Spinal cord (tissue), 10 donors: ENCODE measurements around the gene UACA. TPM values are rescaled to one million over a fixed set of nuclear protein-coding genes. Genes with fewer than 3 reads are reported as not detected.
"Not testable (repeated sequence)": the region's sequence is repeated elsewhere in the genome, so short reads cannot be mapped to it uniquely, and the experiment has no call there.

Experiments used
- DNase-seq, 6 donors: peaks; one replicate each; pipeline versions ENCODE4 v3.0.0 to v3.0.0-alpha.2; 2013 to 2015; ENCODE audit warnings: low spot score in 6 of 6, low read depth in 4 of 6
- H3K27ac ChIP-seq: one replicate; pipeline ENCODE4 v1.5.1; 2013; ENCODE audit warnings: low read depth, low read length, control low read depth
- H3K27me3 ChIP-seq: one replicate; pipeline ENCODE4 v1.6.1; 2013; ENCODE audit warnings: low read length; ENCODE audit not compliant: control insufficient read depth, insufficient read depth
- H3K36me3 ChIP-seq: one replicate; pipeline ENCODE4 v1.6.1; 2013; ENCODE audit warnings: low read length; ENCODE audit not compliant: control insufficient read depth, insufficient read depth
- H3K4me1 ChIP-seq: one replicate; pipeline ENCODE4 v1.6.1; 2013; ENCODE audit warnings: low read length; ENCODE audit not compliant: control insufficient read depth, insufficient read depth
- H3K4me3 ChIP-seq: one replicate; pipeline ENCODE4 v1.5.1; 2013; ENCODE audit warnings: low read depth, low read length, control low read depth
- H3K9me3 ChIP-seq: one replicate; pipeline ENCODE4 v1.6.1; 2013; ENCODE audit warnings: low read length; ENCODE audit not compliant: control insufficient read depth, insufficient read depth
- WGBS: methylation state at CpG from one replicate; pipeline ENCODE4 v1.1.5; 2013; ENCODE audit warnings: missing lambda C conversion rate; ENCODE audit not compliant: insufficient coverage; 5-methylcytosine and 5-hydroxymethylcytosine counted together
- long read RNA-seq, 4 donors: transcript quantifications; one replicate each; lab custom pipeline, GENCODE V29; 2026
- polyA plus RNA-seq, 2 donors: library from polyadenylated mRNA; unstranded; fragments of 120-200 nt; gene quantifications; one replicate each; pipeline ENCODE4 v1.2.1, GENCODE V29; 2013; ENCODE audit not compliant: insufficient read length in 2 of 2
- total RNA-seq, 2 donors: library from RNA; depleted of rRNA in 1 of 2; stranded (reverse); fragments of 120-200 nt in 1 of 2; fragments of >200 nt in 1 of 2; gene quantifications; one replicate each; pipeline versions ENCODE4 v1.2.3 to v1.2.4, GENCODE V29; 2013 to 2014
- donor health status: healthy.

The UACA gene
- total RNA-seq, result 100 to 1,000 TPM; 114 to 188 TPM
- 10 to 100 TPM; 50.8 to 60.2 TPM for polyA plus RNA-seq
- long read RNA-seq, donor 1, partial matches to known transcripts, result 16 of 23 reads
- long read RNA-seq, donor 1, other reads (novel, unspliced or antisense), result 0 of 23 reads
- long read RNA-seq, donor 2, result 0 reads
- long read RNA-seq, donor 3, partial matches to known transcripts, result 0 of 1 reads
- long read RNA-seq, donor 3, other reads (novel, unspliced or antisense), result 0 of 1 reads
- long read RNA-seq, donor 4, full-length matches to known transcripts, result 11 of 46 reads
- long read RNA-seq, donor 4, partial matches to known transcripts, result 35 of 46 reads
- long read RNA-seq, donor 4, other reads (novel, unspliced or antisense), result 0 of 46 reads

- Histone ChIP-seq H3K27me3 (peaks cover 10% of the 10 kb centered on the region), H3K27ac (peak within 1 kb of the TSS; percentile 94), H3K36me3 (no peaks in the 10 kb centered on the region), H3K4me1 (peaks cover 8% of the 10 kb centered on the region), H3K9me3 (no peaks in the 10 kb centered on the region), H3K4me3 (peak within 1 kb of the TSS; percentile 85)
- WGBS, result under 1% methylated on average over 69 of the region's 79 CpGs
- DNase-seq, result peak; percentile 91 to 98 (median 93)
These were observed at the start of gene UACA for GRCh38 chr15:70763120-70763949. TSS of gene UACA (minus strand) at chr15:70763558. CDS start at chr15:70763407, 151 bp downstream.

- no peaks in the 10 kb centered on the region for H3K9me3 ChIP-seq
- H3K27me3 ChIP-seq, result no peaks in the 10 kb centered on the region
- H3K36me3 ChIP-seq, result no peaks in the 10 kb centered on the region
- DNase-seq, result no peak
- no peak overlapping the region for H3K4me3 ChIP-seq
- no peak overlapping the region for H3K27ac ChIP-seq
- peaks cover 6% of the 10 kb centered on the region for H3K4me1 ChIP-seq
- WGBS, result 100% methylated on average over 2 of the region's 4 CpGs
These were observed 49.5 kb upstream of the UACA start for GRCh38 chr15:70812827-70813364.

- H3K4me1 ChIP-seq, result peaks cover 6% of the 10 kb centered on the region
- H3K36me3 ChIP-seq, result no peaks in the 10 kb centered on the region
- DNase-seq, result no peak
- no peaks in the 10 kb centered on the region for H3K9me3 ChIP-seq
- no peak overlapping the region for H3K27ac ChIP-seq
- no peaks in the 10 kb centered on the region for H3K27me3 ChIP-seq
- WGBS, result 93% methylated on average over 6 of the region's 9 CpGs
- no peak overlapping the region for H3K4me3 ChIP-seq
These were observed 47.7 kb upstream of the UACA start for GRCh38 chr15:70810916-70811578.

- H3K27ac ChIP-seq, result peak overlapping the region; percentile 67
- peaks cover 6% of the 10 kb centered on the region for H3K4me1 ChIP-seq
- H3K4me3 ChIP-seq, result no peak overlapping the region
- peak in 1 of 6 donors; percentile 66 for DNase-seq
- 88% methylated on average over 6 of the region's 9 CpGs for WGBS
- H3K36me3 ChIP-seq, result no peaks in the 10 kb centered on the region
- H3K27me3 ChIP-seq, result no peaks in the 10 kb centered on the region
- H3K9me3 ChIP-seq, result no peaks in the 10 kb centered on the region
These were observed 43.8 kb upstream of the UACA start for GRCh38 chr15:70806992-70807712.

GRCh38 chr15:70804388-70804787 is 41.0 kb upstream of the UACA start:
- not testable (repeated sequence) for H3K27me3 ChIP-seq, H3K9me3 ChIP-seq, H3K36me3 ChIP-seq, H3K27ac ChIP-seq, DNase-seq, H3K4me3 ChIP-seq
- WGBS, result 97% methylated on average over 6 of the region's 9 CpGs
- peaks cover 19% of the 10 kb centered on the region for H3K4me1 ChIP-seq

- no peak overlapping the region for H3K27ac ChIP-seq
- no peaks in the 10 kb centered on the region for H3K36me3 ChIP-seq
- H3K4me3 ChIP-seq, result no peak overlapping the region
- H3K27me3 ChIP-seq, result no peaks in the 10 kb centered on the region
- no peaks in the 10 kb centered on the region for H3K9me3 ChIP-seq
- peaks cover 17% of the 10 kb centered on the region for H3K4me1 ChIP-seq
- no peak for DNase-seq
- 93% methylated on average over 3 of the region's 4 CpGs for WGBS
These were observed 39.3 kb upstream of the UACA start for GRCh38 chr15:70802629-70803028.

- DNase-seq, result no peak
- H3K9me3 ChIP-seq, result no peaks in the 10 kb centered on the region
- no peak overlapping the region for H3K4me3 ChIP-seq
- no peaks in the 10 kb centered on the region for H3K36me3 ChIP-seq
- peak overlapping the region; percentile 85 for H3K27ac ChIP-seq
- no peaks in the 10 kb centered on the region for H3K27me3 ChIP-seq
- no CpG with 5 or more reads among the region's 5 CpGs for WGBS
- H3K4me1 ChIP-seq, result peaks cover 17% of the 10 kb centered on the region
These were observed 37.8 kb upstream of the UACA start for GRCh38 chr15:70801109-70801508.

GRCh38 chr15:70799667-70800450 is 36.5 kb upstream of the UACA start:
- H3K27me3 ChIP-seq, result no peaks in the 10 kb centered on the region
- no peaks in the 10 kb centered on the region for H3K36me3 ChIP-seq
- 84% methylated on average over 8 of the region's 9 CpGs for WGBS
- peak in 1 of 6 donors; percentile 82 for DNase-seq
- no peaks in the 10 kb centered on the region for H3K9me3 ChIP-seq
- peaks cover 19% of the 10 kb centered on the region for H3K4me1 ChIP-seq
- H3K4me3 ChIP-seq, result no peak overlapping the region
- H3K27ac ChIP-seq, result peak overlapping the region; percentile 85
